Mucosa of gallbladder (tissue), 1 donor: ENCODE results near the gene UMODL1. TPM values are rescaled to one million over a fixed set of nuclear protein-coding genes. Genes with fewer than 3 reads are reported as not detected.

Experiments used
- DNase-seq: peaks from one replicate; pipeline ENCODE4 v3.0.0-alpha.2; 2020; ENCODE audit warnings: low spot score
- total RNA-seq: library from RNA; stranded (reverse); gene quantifications from one replicate; pipeline ENCODE4 v1.2.1, GENCODE V29; 2021
- donor health status: DM: no; HTN: no; CAD: no.

The UMODL1 gene
- total RNA-seq, result not detected

GRCh38 chr21:42071146-42071737, at the start of gene UMODL1:
TSS of gene UMODL1 (plus strand) at chr21:42071317. CDS start at chr21:42071317, 0 bp downstream.
- no peak for DNase-seq

DNA sequence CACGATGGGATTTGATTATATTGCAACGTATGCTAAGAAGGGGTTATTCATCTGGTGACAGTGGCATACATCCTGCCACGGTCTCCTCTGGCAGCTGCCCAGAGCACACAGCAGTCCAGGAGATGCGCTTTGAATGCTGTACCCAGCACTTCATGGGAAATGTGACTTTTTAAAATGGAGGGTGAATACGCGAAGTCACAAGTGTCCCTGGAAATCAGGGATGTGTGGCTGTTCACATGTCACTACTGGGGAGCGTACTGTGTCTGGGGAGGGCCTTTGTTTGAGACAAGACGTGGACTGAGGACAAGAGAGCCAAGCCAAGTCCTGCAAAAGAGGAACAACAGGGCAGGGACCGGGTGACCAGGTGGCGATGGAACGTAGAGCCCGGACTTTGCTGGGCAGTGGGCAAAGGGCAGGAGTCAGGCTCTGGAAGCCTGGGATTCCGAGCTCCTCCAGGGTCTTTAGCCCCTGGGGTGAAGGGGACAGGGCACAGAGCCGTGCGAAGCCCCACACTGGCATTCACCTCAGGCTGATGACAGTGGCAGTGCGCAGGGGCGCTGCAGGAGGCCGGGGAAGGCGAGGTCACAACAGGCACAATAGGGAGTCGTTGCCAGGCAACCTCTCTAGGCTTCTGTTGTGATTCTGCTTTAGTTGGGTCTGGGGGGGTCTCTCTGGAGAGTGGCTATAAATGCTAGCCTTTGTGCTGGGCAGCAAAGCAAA, 49.6 kb upstream of the UMODL1 start:
- DNase-seq, result no peak

DNA sequence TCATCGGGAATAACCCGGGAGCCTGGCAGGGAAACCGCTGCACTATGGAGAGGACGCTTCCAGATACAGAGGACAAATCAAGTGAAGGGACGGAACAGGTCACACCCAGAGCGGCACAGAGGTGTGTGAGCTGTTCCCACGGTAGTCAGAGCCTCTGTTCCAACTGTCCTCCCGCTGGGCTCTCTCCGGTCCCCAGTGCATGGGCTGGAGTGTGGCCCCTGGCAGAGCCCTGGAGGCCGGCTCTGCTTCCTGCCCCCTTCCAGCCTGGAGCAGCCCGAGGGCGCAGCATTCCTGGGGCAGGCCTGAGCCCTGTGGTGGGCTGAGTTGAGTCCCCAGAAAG, 49.1 kb upstream of the UMODL1 start:
- no peak for DNase-seq

DNA sequence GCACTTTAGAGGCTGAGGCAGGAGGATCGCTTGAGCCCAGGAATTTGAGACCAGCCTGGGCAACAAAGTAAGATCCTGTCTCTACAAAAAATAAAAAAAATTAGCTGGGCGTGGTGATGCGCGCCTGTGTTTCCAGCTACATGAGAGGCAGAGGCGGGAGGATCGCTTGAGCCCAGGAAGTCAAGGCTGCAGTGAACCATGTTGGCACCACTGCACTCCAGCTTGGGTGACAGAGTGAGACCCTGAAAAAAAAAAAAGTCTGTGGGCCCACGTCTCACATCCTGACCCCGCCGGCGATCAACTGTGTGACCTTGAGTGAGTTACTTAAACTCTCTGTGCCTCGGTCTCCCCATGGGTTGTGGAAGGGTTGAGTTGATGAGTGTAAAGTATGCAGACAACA, 48.2 kb upstream of the UMODL1 start:
- DNase-seq, result no peak

DNA sequence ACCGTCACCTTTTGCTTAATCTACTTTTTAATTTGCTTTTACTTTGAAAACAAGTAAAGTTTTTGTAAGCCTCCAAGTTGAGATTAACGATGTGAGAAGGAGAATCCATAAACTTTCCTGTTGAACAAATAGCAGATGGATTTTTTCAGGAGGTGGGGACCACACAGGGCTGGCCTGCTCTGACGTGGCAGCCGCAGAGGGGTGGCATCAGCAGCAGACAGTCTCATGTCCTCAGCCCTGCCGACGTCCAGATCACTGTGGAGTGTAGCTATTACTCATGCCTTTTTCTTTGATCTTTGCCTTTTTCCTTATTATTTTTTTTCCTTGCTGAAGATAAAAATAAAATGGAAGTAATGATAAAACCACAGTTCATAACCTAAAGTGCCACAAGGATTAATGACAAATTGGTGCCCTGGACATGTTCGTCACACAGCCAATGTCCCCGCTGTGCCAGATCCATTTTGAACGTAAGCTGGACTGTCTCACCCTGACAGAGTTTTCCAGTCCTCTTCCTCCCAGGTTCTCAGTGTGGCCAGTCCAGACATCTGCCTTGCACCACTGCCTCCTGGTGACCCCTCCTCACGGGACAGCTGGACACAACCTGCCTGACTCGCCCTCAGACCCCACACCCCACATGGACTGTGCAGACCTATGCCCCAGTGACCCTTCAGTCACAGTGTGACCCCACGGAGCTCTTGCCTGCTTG, 45.6 kb upstream of the UMODL1 start:
- no peak for DNase-seq

DNA sequence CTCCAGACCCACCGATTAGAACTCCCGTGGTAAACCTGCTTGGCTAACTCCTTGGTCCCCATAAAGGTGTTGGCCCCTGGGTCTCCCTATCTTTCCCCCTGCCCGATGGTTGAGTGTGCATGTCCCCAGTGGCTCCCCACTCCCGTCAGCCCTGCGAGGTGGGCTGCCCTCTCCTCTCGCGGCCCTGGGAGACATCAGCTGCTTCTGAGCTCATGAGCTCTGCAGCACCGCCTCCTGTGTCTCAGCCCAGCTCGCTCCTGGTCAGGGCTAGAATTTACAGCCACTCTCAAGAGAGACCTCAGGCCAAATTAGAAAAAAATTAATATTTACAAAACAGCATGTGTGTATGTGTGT, 45.1 kb upstream of the UMODL1 start:
- no peak for DNase-seq

DNA sequence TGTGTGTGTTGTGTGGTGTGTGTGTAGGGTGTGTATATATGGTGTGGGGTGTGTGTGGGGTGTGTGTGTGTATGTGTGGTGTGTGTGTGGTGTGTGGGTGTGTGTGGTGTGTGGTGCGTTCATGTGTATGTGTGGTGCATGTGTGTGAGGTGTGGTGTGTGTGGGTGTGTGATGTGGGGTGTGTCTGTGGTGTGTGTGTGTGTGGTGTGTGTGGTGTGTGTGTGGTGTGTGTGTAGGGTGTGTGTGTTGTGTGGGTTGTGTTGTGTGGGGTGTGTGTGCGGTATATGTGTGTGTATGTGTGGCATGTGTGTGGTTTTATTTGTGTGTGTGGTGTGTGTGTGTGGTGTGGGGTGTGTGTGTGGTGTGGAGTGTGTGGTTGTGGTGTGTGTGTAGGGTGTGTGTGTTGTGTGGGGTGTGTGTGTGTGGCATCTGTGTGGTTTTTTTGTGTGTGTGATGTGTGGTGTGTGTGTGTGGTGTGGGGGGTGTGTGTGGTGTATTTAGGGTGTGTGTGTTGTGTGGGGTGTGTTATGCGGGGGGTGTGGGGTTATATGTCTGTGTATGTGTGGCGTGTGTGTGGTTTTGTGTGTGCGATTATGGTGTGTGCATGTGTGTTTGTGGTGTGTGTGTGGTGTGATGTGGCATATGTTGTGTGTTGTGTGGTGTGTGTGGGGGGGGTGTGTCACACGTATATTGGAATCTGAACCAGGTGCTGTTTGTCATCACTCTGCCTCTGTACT, 43.9 kb upstream of the UMODL1 start:
- DNase-seq, result no peak

- no peak for DNase-seq
Observed at GRCh38 chr21:42027822-42028765, 43.0 kb upstream of the UMODL1 start.

GRCh38 chr21:42028766-42029425, 42.2 kb upstream of the UMODL1 start:
- DNase-seq, result no peak

- no peak for DNase-seq
Observed at GRCh38 chr21:42030311-42030710, 40.8 kb upstream of the UMODL1 start.

GRCh38 chr21:42031241-42031640, 39.9 kb upstream of the UMODL1 start:
- DNase-seq, result no peak

- DNase-seq, result no peak
Observed at GRCh38 chr21:42031816-42032215, 39.3 kb upstream of the UMODL1 start.

- DNase-seq, result no peak
Observed at GRCh38 chr21:42032266-42032665, 38.9 kb upstream of the UMODL1 start.

- no peak for DNase-seq
Observed at GRCh38 chr21:42032968-42033367, 38.1 kb upstream of the UMODL1 start.

DNA sequence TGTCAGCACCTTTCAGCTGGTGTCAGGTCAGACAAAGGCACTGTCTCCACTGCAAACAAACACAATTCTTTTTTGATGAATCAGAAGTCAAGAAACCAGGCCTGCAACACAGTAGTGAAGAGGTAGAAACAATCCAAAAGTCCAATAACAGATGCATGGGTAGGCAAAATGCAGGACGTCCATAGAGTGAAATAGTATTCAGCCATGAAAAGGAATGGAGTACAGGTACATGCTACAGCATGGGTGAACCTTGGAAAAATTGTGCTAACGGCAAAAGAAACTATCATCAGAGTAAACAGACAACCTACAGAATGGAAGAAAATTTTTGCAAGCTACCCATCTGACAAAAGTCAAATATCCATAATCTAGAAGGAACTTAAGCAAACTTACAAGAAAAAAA, 34.8 kb upstream of the UMODL1 start:
- DNase-seq, result no peak

DNA sequence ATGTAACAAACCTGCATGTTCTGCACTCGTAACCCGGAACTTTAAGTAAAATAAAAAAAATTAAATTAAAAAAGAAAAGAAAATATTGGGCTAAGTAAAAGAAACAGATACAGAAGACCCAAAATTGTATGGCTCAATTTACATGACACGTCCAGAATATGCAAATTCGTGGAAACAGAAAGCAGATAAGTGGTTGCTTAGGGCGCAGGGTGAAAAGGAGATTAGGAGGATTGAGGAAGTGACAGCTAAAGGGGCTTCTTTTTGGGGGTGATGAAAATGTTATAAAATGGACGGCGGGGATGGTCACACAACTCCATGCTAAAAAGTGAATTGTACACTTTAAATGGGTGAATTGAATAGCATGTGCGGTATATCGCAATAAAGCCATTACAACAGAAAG, 33.6 kb upstream of the UMODL1 start:
- DNase-seq, result no peak

GRCh38 chr21:42037943-42038342, 33.2 kb upstream of the UMODL1 start:
- no peak for DNase-seq

DNA sequence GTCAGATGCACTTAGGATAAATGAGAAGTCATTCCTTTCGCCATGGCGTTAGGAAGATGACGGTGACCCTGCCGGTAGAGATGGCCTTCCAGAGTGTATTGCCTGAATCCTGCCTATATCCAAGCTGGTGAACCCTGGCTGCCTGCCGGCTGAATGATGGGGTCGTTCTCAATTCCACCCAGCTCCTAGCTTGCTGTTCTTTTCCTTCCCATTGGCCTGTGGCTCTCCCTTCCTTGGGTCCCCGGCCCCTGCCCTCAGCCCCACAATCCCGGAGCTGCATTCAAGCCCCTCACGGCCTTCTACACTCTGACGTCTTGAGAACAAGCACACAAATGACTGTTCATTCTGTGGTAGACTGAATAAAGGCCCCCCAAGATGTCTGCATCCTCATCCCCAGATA, 32.7 kb upstream of the UMODL1 start:
- DNase-seq, result no peak

- DNase-seq, result no peak
Observed at GRCh38 chr21:42038826-42039425, 32.2 kb upstream of the UMODL1 start.

DNA sequence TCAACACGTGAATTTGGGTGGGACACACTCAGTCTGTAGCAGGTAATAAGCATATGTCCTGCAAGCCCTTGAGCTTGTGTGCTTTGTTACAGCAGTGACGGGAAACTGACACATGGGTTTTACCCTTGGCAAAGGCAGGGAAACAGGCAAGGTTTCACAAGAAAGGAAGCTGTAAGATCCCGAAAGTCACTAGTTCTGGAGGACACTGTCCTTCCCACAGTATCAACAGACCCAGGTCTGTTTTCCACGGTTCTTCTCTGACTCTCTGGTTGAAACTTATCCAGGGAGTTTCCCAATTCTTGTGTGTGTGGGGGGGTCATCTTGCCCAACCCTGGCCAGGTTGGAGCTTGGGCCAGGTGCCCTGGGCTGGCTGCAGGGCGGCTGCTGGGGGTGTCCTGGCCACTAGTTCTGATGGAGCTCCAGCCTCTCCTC, 31.6 kb upstream of the UMODL1 start:
- DNase-seq, result no peak
